ENCODE results near the gene RANBP9.

The RANBP9 gene

DNA sequence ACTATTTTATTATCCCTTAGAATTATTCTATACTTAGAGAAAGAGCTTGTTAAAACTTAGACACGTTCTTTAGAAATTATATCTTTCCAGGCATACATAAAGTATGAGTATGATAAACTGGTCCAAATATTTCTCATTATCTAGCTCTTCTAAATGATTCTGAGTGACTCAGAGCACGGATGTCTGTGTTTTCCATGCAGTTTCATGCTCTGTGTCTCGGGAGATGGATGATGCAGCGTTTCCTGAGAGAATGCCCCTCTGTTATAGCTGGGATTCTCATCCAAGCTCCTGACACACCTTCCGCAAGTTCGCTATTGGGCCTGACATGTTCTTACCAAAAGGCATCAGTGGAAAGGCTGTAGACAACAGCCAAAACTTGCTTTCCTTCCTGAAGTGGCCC lies 117.9 kb downstream of the RANBP9 start:
- DNase-seq = no peak

GRCh38 chr6:13593103-13593502 lies 118.5 kb downstream of the RANBP9 start:
- no peak for DNase-seq

DNA sequence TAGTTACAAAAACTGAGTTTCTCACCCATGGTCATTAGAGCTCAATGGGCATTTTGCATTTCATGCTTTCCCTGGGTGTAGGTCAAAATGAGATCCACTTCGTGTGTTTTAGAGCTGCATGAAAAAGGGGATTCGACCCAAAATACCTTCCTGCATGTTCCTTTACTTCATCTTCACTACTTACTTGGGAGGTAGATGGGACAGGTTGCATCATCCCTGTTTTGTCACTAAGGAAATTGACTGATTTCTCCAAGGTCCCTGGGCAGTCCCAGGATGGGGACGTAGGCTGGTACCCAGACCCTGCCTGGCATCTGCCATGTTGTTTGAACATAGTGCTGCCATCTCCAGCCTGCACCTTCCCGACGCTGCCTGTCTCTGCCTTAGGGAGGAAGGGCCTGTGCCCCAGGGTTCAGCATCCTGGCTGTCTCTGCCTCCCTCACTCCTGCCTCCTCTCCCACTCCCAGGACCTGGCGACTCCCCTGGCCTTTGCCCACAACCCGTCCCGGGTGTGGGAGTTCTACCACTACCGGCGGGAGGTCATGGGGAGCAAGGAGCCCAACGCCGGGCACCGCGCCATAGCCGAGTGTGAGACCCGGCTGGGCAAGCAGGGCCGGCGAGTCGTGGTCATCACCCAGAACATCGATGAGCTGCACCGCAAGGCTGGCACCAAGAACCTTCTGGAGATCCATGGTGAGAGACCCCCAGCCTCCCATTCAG lies 120.3 kb downstream of the RANBP9 start:
- DNase-seq = no peak

- DNase-seq = no peak
Measured at GRCh38 chr6:13590574-13591153, 121.0 kb downstream of the RANBP9 start.

DNA sequence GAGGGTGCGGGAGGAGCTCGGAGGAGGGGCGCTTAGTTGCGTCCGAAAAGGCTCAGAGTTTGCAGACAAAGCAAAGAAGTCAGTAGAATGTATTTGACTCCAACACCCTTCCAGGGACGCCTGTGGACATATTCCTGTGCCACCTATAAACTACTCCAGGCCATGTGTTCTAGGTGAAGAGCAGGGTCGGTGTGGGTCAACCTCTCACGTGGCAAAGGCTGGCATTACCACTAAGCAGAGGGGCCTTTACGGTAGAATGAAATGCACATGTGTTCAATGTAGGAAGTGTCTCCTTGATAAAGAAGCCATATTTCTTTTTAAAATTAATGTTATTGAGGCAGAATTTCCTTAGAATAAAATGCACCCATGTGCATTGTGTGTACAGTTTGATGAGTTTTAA lies 121.8 kb downstream of the RANBP9 start:
- no peak for DNase-seq

GRCh38 chr6:13586603-13587542 lies 124.8 kb downstream of the RANBP9 start:
- DNase-seq = no peak

DNA sequence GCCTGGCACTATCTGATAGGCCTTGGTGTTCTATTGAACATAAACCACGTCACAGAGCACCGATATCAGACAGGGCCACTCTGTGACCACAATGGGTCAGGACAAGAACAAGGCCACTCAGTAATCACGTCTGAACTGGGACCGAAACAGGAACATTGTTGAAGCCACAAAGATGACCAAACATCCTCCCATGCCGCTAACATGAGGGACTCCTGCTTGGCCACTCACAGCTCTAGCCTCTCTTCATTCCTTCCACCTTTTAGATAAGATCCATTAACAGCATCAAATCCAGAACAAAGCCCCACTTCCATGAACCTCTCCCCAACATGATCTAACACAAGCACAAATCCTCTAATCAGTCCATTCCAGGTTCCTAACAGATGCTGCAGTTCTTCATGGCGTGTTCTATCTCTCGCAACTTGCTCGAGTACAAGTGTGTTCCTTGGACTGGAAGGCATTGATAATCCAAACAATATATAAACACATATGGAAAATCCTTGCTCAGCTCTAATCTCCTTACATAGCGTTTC lies 129.9 kb downstream of the RANBP9 start:
- DNase-seq = peak in 3 of 4 experiments; percentile 25 to 33 (median 26)

- peak; percentile 5 to 51 (median 37) for DNase-seq
Measured at GRCh38 chr6:13579911-13580310, 131.7 kb downstream of the RANBP9 start.

- DNase-seq = no peak
Measured at GRCh38 chr6:13577926-13578325, 133.7 kb downstream of the RANBP9 start.

- no peak for DNase-seq
Measured at GRCh38 chr6:13576017-13576416, 135.6 kb downstream of the RANBP9 start.

DNA sequence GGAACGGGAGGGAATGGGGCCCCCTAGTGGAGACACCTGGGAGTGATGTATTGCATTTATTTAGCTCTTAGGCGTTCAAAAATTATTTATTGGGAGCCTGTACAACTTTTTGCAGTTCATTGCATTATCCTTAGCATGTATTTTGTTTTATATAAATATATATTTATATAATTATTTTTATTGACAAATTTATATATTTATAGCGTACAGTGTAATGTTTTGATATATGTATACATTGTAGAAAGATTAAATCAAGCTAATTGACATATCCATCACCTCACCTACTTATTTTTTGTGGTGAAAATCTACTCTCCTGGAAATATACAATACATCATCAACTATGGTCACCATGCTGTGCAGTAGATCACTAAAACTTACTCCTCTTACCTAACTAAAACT lies 136.3 kb downstream of the RANBP9 start:
- peak in 1 of 4 experiments; percentile 79 for DNase-seq

DNA sequence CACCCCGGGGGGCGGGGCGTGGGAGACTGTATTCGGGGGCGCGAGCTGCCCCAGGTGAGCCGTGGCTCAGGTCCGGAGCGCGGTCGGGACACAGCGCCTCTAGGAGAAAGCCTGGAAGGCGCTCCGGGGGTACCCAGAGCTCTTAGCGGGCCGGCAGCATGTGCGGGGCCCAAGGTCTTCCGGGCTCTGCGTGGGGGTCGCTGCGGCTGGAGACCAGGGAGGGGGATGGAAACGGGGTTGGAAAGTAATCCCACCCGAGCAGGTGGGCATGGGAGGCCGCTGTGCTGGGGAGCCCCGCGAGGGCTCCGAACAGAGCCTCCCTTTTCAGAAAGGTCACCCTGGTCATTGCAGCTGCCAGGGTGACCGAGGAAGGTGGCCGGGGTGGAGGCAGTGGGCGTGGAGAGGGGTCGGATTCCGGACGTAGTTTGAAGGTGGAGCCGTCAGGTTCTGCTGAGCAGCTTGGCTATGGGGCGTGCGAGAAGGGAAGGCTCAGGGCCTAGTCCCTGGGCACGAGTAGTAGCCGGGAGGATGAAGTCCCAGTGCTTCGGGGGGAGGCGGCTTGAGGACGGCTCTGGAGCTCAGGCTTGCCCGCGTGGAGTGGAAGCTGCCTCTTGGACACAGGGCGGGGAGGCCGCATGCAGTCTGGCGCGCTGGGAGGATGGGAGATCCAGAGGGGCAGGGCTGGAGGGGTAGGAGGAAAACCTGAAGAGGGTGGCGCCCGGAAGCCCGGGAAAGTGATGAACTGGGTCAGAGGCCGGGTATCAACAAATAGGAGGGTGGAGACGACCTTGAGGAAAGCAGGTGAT lies 136.9 kb downstream of the RANBP9 start, which contains the start of gene SIRT5:
Gene SIRT5 (plus strand): TSS at position 31 of the 806 bp plus-strand sequence. CDS start 9,510 bp downstream, outside the sequence.
- DNase-seq = peak; percentile 73 to 86 (median 80)

GRCh38 chr6:13574149-13574570 lies 137.5 kb downstream of the RANBP9 start:
- peak; percentile 94 to 98 (median 96) for DNase-seq

DNA sequence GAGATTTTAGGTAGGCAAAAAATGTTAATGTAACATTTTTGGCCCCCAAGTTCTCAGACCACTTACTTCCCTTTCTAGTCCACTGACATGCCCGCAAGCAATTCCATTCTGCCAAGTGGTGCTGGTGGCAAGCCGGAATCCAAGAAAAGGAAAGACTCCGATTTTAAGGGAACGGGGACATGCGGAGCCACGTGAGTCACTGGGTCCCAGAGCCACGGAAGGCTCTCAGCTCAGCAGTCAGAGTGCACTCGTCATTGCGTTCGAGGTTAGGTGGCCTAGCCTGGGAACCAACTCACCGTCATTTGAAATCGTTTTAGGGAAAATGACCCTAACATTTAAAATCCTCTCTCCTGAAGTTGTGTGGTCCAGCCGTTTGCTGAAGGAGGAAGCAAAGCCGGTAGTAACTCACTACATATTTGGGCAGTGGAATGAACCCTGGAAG lies 137.9 kb downstream of the RANBP9 start:
- DNase-seq = peak; percentile 51 to 69 (median 66)

- DNase-seq = no peak
Measured at GRCh38 chr6:13572951-13573654, 138.5 kb downstream of the RANBP9 start.

DNA sequence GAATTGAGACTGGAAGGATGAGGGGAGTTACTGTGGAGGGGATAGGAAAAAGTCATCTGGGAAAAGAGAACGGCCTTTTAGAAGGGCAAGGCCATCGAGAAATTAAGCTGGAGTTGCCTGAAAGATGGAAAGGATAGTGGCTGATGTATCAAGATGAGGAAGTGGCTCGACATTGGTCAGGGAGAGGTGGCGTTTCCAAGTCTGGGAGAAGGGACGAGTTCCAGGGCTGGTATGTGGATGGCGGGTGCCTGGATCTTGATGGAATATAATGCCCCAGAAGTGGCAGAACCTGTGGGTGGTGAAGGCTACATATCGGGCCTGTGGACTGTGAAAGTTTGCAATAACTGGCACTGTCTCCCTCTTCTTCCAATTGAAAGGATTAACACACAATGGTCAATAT lies 139.4 kb downstream of the RANBP9 start:
- DNase-seq = no peak
